HUES48 (cell line): ENCODE data around the gene NEAT1.

ENCODE experiments used
- H3K27ac ChIP-seq: one replicate; pipeline ENCODE4 v1.7.0; 2013; ENCODE audit warnings: low read depth, low read length, inconsistent platforms
- H3K27me3 ChIP-seq: 2 replicates; pipeline ENCODE4 v1.6.1; 2013; ENCODE audit warnings: mild to moderate bottlenecking, low read length; ENCODE audit not compliant: control insufficient read depth, insufficient read depth
- H3K36me3 ChIP-seq: 2 replicates; pipeline ENCODE4 v1.6.1; 2013; ENCODE audit warnings: low read length; ENCODE audit not compliant: control insufficient read depth, insufficient read depth
- H3K4me1 ChIP-seq: 2 replicates; pipeline ENCODE4 v1.6.1; 2013; ENCODE audit warnings: mild to moderate bottlenecking, low read length; ENCODE audit not compliant: control insufficient read depth, insufficient read depth
- H3K4me3 ChIP-seq: 2 replicates; pipeline ENCODE4 v1.5.1; 2013; ENCODE audit warnings: mild to moderate bottlenecking, low read depth, low read length
- H3K9ac ChIP-seq: 2 replicates; pipeline ENCODE4 v1.6.1; 2013; ENCODE audit warnings: mild to moderate bottlenecking, low read depth, low read length, moderate library complexity
- H3K9me3 ChIP-seq: 2 replicates; pipeline ENCODE4 v1.6.1; 2013; ENCODE audit warnings: low read length; ENCODE audit not compliant: control insufficient read depth, insufficient read depth

NEAT1 gene

GRCh38 chr11:65380460-65381119, 42.0 kb upstream of the NEAT1 start:
- Histone ChIP-seq H3K9ac (no peak overlapping the region), H3K9me3 (no peaks in the 10 kb centered on the region), H3K27ac (no peak overlapping the region), H3K36me3 (no peaks in the 10 kb centered on the region), H3K4me1 (peaks cover 12% of the 10 kb centered on the region), H3K4me3 (no peak overlapping the region), H3K27me3 (no peaks in the 10 kb centered on the region)

DNA sequence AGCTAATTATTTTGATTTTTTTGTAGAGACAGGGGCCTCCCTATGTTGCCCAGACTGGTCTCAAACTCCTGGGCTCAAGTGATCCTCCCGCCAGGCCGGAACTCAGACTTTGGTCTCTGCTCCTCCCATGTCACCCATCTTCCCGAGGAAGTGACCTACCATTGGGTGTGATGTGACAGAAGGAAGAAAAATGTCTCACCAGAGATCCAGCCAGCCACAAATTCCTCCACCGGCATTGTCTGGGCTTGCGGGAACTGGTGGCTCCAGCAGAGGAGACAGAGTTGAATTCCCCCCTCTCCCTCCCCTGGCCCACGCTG, 40.9 kb upstream of the NEAT1 start:
- Histone ChIP-seq H3K4me1 (peaks cover 15% of the 10 kb centered on the region), H3K9ac (peak overlapping the region; percentile 17; the same call in 1 of the 2 replicates), H3K9me3 (no peaks in the 10 kb centered on the region), H3K27ac (peak overlapping the region; percentile 94), H3K27me3 (no peaks in the 10 kb centered on the region), H3K36me3 (no peaks in the 10 kb centered on the region), H3K4me3 (no peak overlapping the region)

GRCh38 chr11:65382033-65382803, 40.4 kb upstream of the NEAT1 start, which contains the start of gene SLC25A45:
TSS of gene SLC25A45 (minus strand) at chr11:65382646. CDS start at chr11:65381951, 695 bp downstream.
- Histone ChIP-seq H3K36me3 (no peaks in the 10 kb centered on the region), H3K4me3 (no peak within 1 kb of the TSS), H3K4me1 (peaks cover 15% of the 10 kb centered on the region), H3K27me3 (no peaks in the 10 kb centered on the region), H3K27ac (peak within 1 kb of the TSS; percentile 94), H3K9ac (peak within 1 kb of the TSS; percentile 17; the same call in 1 of the 2 replicates), H3K9me3 (no peaks in the 10 kb centered on the region)

DNA sequence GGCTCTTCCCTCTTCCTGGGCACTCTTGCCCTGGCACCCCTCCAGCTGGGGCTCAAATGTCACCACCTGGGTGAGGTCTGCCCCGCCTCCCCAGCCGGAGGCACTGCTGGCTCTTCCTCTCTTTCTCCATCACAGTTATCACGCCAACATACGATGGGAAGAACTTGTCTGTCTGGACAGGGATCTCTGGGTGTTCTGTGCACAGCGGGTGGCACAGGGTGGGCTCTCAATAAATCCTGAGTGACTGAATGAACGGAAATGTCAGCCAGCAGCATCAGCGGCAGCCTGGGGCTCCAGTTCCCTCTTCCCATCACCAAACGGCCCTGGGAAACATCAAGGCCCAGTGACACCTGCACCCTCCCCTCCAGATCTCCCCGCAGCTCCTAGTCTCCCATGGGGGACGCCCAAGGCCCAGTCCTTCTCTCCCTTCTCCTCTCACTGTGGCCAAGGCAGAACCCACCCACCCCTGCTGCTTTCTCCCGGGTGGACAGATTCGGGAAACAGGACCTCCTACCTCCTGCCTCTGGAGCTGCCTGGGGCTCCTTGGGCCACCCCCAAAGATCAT, 39.7 kb upstream of the NEAT1 start:
- Histone ChIP-seq H3K27me3 (no peaks in the 10 kb centered on the region), H3K27ac (peak overlapping the region; percentile 94), H3K36me3 (no peaks in the 10 kb centered on the region), H3K4me1 (peaks cover 15% of the 10 kb centered on the region), H3K9me3 (no peaks in the 10 kb centered on the region), H3K9ac (no peak overlapping the region), H3K4me3 (no peak overlapping the region)

DNA sequence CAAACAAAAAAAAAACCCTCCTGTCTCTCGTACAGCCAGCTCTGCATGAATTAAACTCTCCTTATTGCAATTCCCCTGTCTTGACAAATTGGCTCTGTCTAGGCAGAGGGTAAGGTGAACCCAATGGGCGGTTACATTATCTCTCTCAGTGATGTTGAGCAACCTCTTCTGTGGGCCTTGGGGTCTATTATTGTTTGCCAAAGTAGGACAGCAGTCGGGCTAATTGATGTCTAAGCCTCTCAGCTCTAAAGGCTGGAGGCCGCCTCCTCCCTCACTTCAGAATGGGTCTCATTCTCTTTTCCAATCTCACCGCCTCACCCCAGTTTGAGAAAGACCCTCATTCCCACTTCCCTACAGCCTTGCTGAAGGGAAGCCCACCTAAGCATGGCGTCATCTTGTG, 38.8 kb upstream of the NEAT1 start:
- H3K27me3 ChIP-seq = no peaks in the 10 kb centered on the region
- no peak overlapping the region for H3K27ac ChIP-seq
- H3K4me3 ChIP-seq = no peak overlapping the region
- H3K9me3 ChIP-seq = no peaks in the 10 kb centered on the region
- H3K4me1 ChIP-seq = peaks cover 15% of the 10 kb centered on the region
- peaks cover 7% of the 10 kb centered on the region; the same call in 1 of the 2 replicates for H3K36me3 ChIP-seq
- H3K9ac ChIP-seq = no peak overlapping the region

GRCh38 chr11:65384301-65384889, 38.2 kb upstream of the NEAT1 start:
- Histone ChIP-seq H3K4me3 (no peak overlapping the region), H3K9ac (no peak overlapping the region), H3K27ac (no peak overlapping the region), H3K36me3 (peaks cover 7% of the 10 kb centered on the region; the same call in 1 of the 2 replicates), H3K4me1 (peaks cover 15% of the 10 kb centered on the region), H3K27me3 (no peaks in the 10 kb centered on the region), H3K9me3 (no peaks in the 10 kb centered on the region)

- Histone ChIP-seq H3K4me1 (peaks cover 19% of the 10 kb centered on the region), H3K9ac (peak within 1 kb of the TSS; percentile 28; the same call in 1 of the 2 replicates), H3K27me3 (no peaks in the 10 kb centered on the region), H3K27ac (peak within 1 kb of the TSS; percentile 14), H3K4me3 (peak within 1 kb of the TSS; percentile 76), H3K9me3 (no peaks in the 10 kb centered on the region), H3K36me3 (peaks cover 7% of the 10 kb centered on the region; the same call in 1 of the 2 replicates)
Observed at GRCh38 chr11:65386307-65387140, 36.1 kb upstream of the NEAT1 start, which contains the start of gene FRMD8. TSS of gene FRMD8 (plus strand) at chr11:65386637. CDS start at chr11:65387037, 400 bp downstream.

- Histone ChIP-seq H3K27me3 (no peaks in the 10 kb centered on the region), H3K9me3 (no peaks in the 10 kb centered on the region), H3K9ac (no peak overlapping the region), H3K27ac (no peak overlapping the region), H3K4me3 (no peak overlapping the region), H3K36me3 (peaks cover 7% of the 10 kb centered on the region; the same call in 1 of the 2 replicates), H3K4me1 (0 out of 2 replicates have a peak, but pooled peaks cover 6% of the 10 kb centered on the region)
Observed at GRCh38 chr11:65388731-65389130, 33.9 kb upstream of the NEAT1 start.

DNA sequence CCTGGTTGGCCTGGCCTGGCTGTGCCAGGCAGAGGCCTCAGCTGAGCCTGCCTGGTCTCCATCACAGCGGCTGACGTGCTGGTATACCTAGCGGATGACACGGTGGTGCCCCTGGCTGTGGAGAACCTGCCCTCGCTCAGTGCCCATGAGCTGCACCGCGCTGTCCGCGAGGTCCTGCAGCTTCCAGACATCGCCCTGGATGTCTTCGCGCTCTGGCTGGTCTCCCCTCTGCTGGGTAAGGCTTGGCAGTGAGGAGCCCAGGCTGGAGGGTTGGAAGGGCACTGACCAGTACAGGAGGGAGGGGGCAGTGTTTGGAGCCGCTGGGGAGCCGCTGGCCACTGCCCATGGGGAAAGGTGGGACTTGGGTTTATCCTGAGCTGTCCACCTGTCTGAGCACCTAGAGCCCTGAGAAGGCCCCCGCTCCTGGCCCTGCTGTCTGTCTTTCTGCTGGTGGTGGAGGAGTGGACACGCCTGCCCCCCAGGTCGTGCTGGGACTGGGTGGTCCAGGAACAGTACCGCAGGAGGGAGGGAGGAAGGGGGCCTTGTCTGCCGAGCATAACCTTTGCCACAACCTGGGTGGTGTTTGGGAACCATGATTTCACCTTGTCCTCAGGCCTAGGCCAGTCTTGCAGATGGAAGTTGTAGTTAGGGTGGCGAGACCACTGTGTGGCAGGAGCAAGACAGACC, 33.2 kb upstream of the NEAT1 start:
- H3K4me3 ChIP-seq = no peak overlapping the region
- H3K27me3 ChIP-seq = no peaks in the 10 kb centered on the region
- no peak overlapping the region for H3K9ac ChIP-seq
- H3K9me3 ChIP-seq = no peaks in the 10 kb centered on the region
- no peak overlapping the region for H3K27ac ChIP-seq
- H3K4me1 ChIP-seq = 0 out of 2 replicates have a peak, but pooled peaks cover 6% of the 10 kb centered on the region
- H3K36me3 ChIP-seq = peaks cover 7% of the 10 kb centered on the region; the same call in 1 of the 2 replicates
